ENCODE results near the gene SRGAP3.
"Not testable (repeated sequence)": the region's sequence is repeated elsewhere in the genome, so short reads cannot be mapped to it uniquely, and the experiment has no call there.

Gene SRGAP3

DNA sequence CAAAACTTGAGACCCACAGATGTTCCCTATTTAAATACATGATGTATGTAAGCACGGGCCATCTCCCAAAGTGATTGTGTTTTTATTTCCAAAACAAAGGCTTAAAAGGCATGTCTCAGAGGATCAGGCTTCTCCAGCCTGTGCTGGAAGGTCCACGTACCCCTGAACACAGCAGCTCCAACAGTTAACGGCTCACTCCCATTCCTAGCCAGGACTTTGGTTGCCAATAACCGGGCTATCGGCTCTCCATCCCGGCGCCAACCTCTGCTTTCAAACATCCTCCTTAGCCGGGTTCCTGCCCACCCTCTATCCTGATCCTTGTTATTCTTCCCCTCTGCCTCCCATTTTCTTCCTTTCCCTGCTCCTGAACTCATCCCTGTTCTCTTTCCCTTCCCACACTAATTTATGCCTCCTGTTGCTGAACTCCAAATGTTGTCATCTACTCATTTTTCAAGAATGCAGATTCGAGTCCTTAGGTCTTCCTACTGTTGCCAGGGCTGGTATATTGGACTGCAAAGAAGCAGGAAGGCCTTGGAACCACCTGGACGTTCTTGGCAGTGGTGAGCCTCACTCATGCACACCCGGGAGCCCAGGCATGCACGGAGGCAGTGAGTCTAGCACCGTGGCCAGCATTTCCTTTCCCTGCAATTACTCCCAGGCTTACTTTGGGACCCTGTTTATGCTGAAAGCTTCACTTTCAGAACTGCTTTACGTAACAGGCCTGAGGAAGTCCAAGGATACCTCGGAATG, 157.8 kb downstream of the SRGAP3 start:
- no peak overlapping the region for H3K27ac ChIP-seq (ENCODE audit: poor library complexity, severe bottlenecking)
- ATAC-seq (ENCODE audit: low read depth) (no peak), DNase-seq (ENCODE audit: low spot score) (no peak)
- peaks cover 4% of the 10 kb centered on the region for H3K4me1 ChIP-seq (ENCODE audit: insufficient read depth, poor library complexity, severe bottlenecking)
- no peak overlapping the region for H3K4me3 ChIP-seq (ENCODE audit: severe bottlenecking)
- no peaks in the 10 kb centered on the region for H3K36me3 ChIP-seq (ENCODE audit: low read depth)
- no peaks in the 10 kb centered on the region for H3K9me3 ChIP-seq (ENCODE audit: severe bottlenecking)
- no peaks in the 10 kb centered on the region for H3K27me3 ChIP-seq (ENCODE audit: insufficient read depth, poor library complexity, severe bottlenecking)
- TF ChIP-seq CTCF (IDR thresholded peaks at IDR 0.05; ENCODE audit: poor library complexity, severe bottlenecking) = no peak

DNA sequence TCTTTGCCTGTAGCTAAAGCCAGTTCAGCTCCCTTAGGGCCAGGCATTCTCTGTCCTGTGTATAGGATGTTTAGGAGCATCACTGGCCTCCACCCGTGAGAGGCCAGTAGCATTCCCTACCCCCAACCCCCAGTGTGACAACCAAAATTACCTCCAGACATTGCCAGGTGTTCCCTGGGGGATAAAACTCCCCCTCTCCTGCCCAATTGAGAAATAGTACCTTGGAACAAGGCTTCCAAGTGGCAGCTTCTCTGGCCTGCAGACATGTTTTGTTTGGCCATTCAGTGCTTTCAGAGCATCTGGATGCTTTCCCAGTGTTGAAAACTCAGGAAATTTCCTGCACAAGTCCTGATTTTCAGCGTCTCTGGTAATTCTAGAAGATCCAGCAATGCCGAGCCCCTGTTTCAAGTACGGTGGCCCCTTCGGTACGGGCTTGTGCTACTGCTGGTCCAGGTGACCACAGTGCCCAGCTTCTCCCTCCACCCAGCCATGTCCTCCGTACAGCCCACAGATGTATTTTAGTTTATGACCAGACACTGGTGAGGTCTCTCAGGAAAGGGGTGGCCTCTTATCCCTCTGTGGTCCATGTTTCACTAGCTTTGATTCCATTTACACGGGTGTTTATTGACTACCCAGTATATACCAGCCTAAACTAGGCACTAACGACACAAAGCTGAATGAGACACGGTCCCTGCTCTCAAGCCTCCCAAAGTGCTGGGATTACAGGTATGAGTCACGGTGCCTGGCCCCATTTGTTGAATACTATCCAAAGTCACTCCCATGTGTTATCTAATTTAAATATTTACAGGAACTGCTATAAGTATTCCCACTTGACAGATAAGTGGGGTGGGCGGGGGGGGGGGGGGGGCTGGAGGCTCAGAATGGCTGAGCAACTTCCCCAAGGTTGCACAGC, 160.7 kb downstream of the SRGAP3 start:
- ATAC-seq (ENCODE audit: low read depth) = peak; percentile 84
- peaks cover 4% of the 10 kb centered on the region for H3K4me1 ChIP-seq (ENCODE audit: insufficient read depth, poor library complexity, severe bottlenecking)

GRCh38 chr3:9087831-9088413, 161.5 kb downstream of the SRGAP3 start:
- no peak for DNase-seq (ENCODE audit: low spot score)
- Histone ChIP-seq H3K9me3 (ENCODE audit: severe bottlenecking) (no peaks in the 10 kb centered on the region), H3K27me3 (ENCODE audit: insufficient read depth, poor library complexity, severe bottlenecking) (no peaks in the 10 kb centered on the region), H3K36me3 (ENCODE audit: low read depth) (no peaks in the 10 kb centered on the region), H3K4me3 (ENCODE audit: severe bottlenecking) (no peak overlapping the region), H3K27ac (ENCODE audit: poor library complexity, severe bottlenecking) (no peak overlapping the region), H3K4me1 (ENCODE audit: insufficient read depth, poor library complexity, severe bottlenecking) (peaks cover 4% of the 10 kb centered on the region)
- ATAC-seq (ENCODE audit: low read depth) = no peak
- no peak for TF ChIP-seq CTCF (IDR thresholded peaks at IDR 0.05; ENCODE audit: poor library complexity, severe bottlenecking)

More for the DNA sequence above, 160.7 kb downstream of the SRGAP3 start:
- Histone ChIP-seq H3K27me3 (ENCODE audit: insufficient read depth, poor library complexity, severe bottlenecking) (no peaks in the 10 kb centered on the region), H3K27ac (ENCODE audit: poor library complexity, severe bottlenecking) (no peak overlapping the region), H3K9me3 (ENCODE audit: severe bottlenecking) (no peaks in the 10 kb centered on the region), H3K4me3 (ENCODE audit: severe bottlenecking) (no peak overlapping the region), H3K36me3 (ENCODE audit: low read depth) (no peaks in the 10 kb centered on the region)
- no peak for DNase-seq (ENCODE audit: low spot score)
- no peak for TF ChIP-seq CTCF (IDR thresholded peaks at IDR 0.05; ENCODE audit: poor library complexity, severe bottlenecking)

- H3K9me3 ChIP-seq (ENCODE audit: severe bottlenecking); H3K27ac ChIP-seq (ENCODE audit: poor library complexity, severe bottlenecking); ATAC-seq (ENCODE audit: low read depth); H3K4me1 ChIP-seq (ENCODE audit: insufficient read depth, poor library complexity, severe bottlenecking); DNase-seq (ENCODE audit: low spot score); H3K36me3 ChIP-seq (ENCODE audit: low read depth); H3K27me3 ChIP-seq (ENCODE audit: insufficient read depth, poor library complexity, severe bottlenecking); H3K4me3 ChIP-seq (ENCODE audit: severe bottlenecking): not testable (repeated sequence)
Observed at GRCh38 chr3:9085428-9085827, 164.0 kb downstream of the SRGAP3 start.

GRCh38 chr3:9081184-9081818, 168.1 kb downstream of the SRGAP3 start:
- ATAC-seq (ENCODE audit: low read depth) (no peak), DNase-seq (ENCODE audit: low spot score) (no peak)
- TF ChIP-seq CTCF (IDR thresholded peaks at IDR 0.05; ENCODE audit: poor library complexity, severe bottlenecking) = no peak
- Histone ChIP-seq H3K4me1 (ENCODE audit: insufficient read depth, poor library complexity, severe bottlenecking) (peaks cover 15% of the 10 kb centered on the region), H3K27me3 (ENCODE audit: insufficient read depth, poor library complexity, severe bottlenecking) (no peaks in the 10 kb centered on the region), H3K4me3 (ENCODE audit: severe bottlenecking) (no peak overlapping the region), H3K27ac (ENCODE audit: poor library complexity, severe bottlenecking) (peak overlapping the region; percentile 58), H3K36me3 (ENCODE audit: low read depth) (no peaks in the 10 kb centered on the region), H3K9me3 (ENCODE audit: severe bottlenecking) (no peaks in the 10 kb centered on the region)
